HepG2 (cell line): ENCODE data around the gene RAB8A. TPM values are rescaled to one million over a fixed set of nuclear protein-coding genes. Genes with fewer than 3 reads are reported as not detected.

ENCODE experiments used
- ARNT2 ChIP-seq: sonication (generic); formaldehyde crosslinking; IDR thresholded peaks from 2 replicates; pipeline ENCODE4 v1.8.0; 2022; ENCODE audit warnings: mild to moderate bottlenecking, low read depth, missing genetic modification reagents, moderate library complexity
- CCDC6 ChIP-seq: sonication (generic); formaldehyde crosslinking; IDR thresholded peaks from 2 replicates; pipeline ENCODE4 v1.8.1; 2022; ENCODE audit warnings: mild to moderate bottlenecking, missing genetic modification reagents, moderate library complexity
- CENPT ChIP-seq: sonication (generic); formaldehyde crosslinking; IDR thresholded peaks from 2 replicates; pipeline ENCODE4 v1.8.0; 2022; ENCODE audit warnings: low read depth, mild to moderate bottlenecking, moderate library complexity, missing genetic modification reagents
- DMAP1 ChIP-seq: IDR thresholded peaks from 2 replicates; pipeline ENCODE4 v1.6.1; 2016
- EEA1 ChIP-seq: sonication (generic); formaldehyde crosslinking; IDR thresholded peaks from 2 replicates; pipeline ENCODE4 v1.5.1; 2020; ENCODE audit warnings: mild to moderate bottlenecking, missing genetic modification reagents, borderline replicate concordance
- EED ChIP-seq: sonication (generic); formaldehyde crosslinking; IDR thresholded peaks from 2 replicates; pipeline ENCODE4 v1.5.0; 2020; ENCODE audit warnings: mild to moderate bottlenecking, missing genetic modification reagents
- FOXA3 ChIP-seq: IDR thresholded peaks from 2 replicates; pipeline ENCODE4 v1.6.1; 2016; ENCODE audit warnings: missing genetic modification reagents, missing compliant biosample characterization
- GFI1 ChIP-seq: sonication (generic); formaldehyde crosslinking; IDR thresholded peaks from 2 replicates; pipeline ENCODE4 v1.5.0; 2020; ENCODE audit warnings: missing genetic modification reagents, mild to moderate bottlenecking, borderline replicate concordance
- KLF15 ChIP-seq: sonication (generic); formaldehyde crosslinking; IDR thresholded peaks from 2 replicates; pipeline ENCODE4 v1.8.1; 2023; ENCODE audit warnings: borderline replicate concordance, mild to moderate bottlenecking, inconsistent platforms, missing genetic modification reagents, mixed read lengths
- MAX ChIP-seq: IDR thresholded peaks from 2 replicates; pipeline ENCODE4 v1.6.1; 2012; ENCODE audit warnings: inconsistent platforms
- NR0B2 ChIP-seq: sonication (generic); formaldehyde crosslinking; IDR thresholded peaks from 2 replicates; pipeline ENCODE4 v1.4.0; 2020; ENCODE audit warnings: mild to moderate bottlenecking, missing genetic modification reagents
- PHF20 ChIP-seq: sonication (generic); formaldehyde crosslinking; IDR thresholded peaks from 2 replicates; pipeline ENCODE4 v1.5.0; 2020; ENCODE audit warnings: mild to moderate bottlenecking, missing genetic modification reagents
- POLR2A ChIP-seq, 2 experiments: IDR thresholded peaks; 2 replicates each; pipeline ENCODE4 v1.6.1; 2011; ENCODE audit warnings: low read depth in 2 of 2, low read length in 2 of 2, mild to moderate bottlenecking in 1 of 2, moderate library complexity in 1 of 2; ENCODE audit not compliant: insufficient read depth in 1 of 2
- RBFOX2 ChIP-seq: fragments of 200-400 bp; formaldehyde crosslinking; IDR thresholded peaks from 2 replicates; pipeline ENCODE4 v1.6.1; 2017; ENCODE audit warnings: low read depth, mild to moderate bottlenecking, low read length
- SP4 ChIP-seq: sonication (generic); formaldehyde crosslinking; IDR thresholded peaks from 2 replicates; pipeline ENCODE4 v1.8.1; 2023; ENCODE audit warnings: mild to moderate bottlenecking, missing genetic modification reagents
- TAF1 ChIP-seq: sonication (generic); formaldehyde crosslinking; IDR thresholded peaks from 2 replicates; pipeline ENCODE4 v1.4.0; 2020; ENCODE audit warnings: missing genetic modification reagents
- TFAP4 ChIP-seq: sonication (generic); IDR thresholded peaks from 2 replicates; pipeline ENCODE4 v1.6.1; 2016; ENCODE audit warnings: low read depth, borderline replicate concordance
- TOPORS ChIP-seq: sonication (generic); formaldehyde crosslinking; IDR thresholded peaks from 2 replicates; pipeline ENCODE4 v1.8.0; 2023; ENCODE audit warnings: mild to moderate bottlenecking, missing genetic modification reagents
- ZBTB42 ChIP-seq: sonication (generic); formaldehyde crosslinking; IDR thresholded peaks from 2 replicates; pipeline ENCODE4 v1.5.0; 2020; ENCODE audit warnings: mild to moderate bottlenecking, missing genetic modification reagents
- ZFY ChIP-seq: sonication (generic); formaldehyde crosslinking; IDR thresholded peaks from 2 replicates; pipeline ENCODE4 v1.4.0; 2020; ENCODE audit warnings: missing genetic modification reagents
- ZNF235 ChIP-seq: sonication (generic); formaldehyde crosslinking; IDR thresholded peaks from 2 replicates; pipeline ENCODE4 v1.8.1; 2023; ENCODE audit warnings: mild to moderate bottlenecking, missing genetic modification reagents, borderline replicate concordance
- ZNF367 ChIP-seq: sonication (generic); formaldehyde crosslinking; IDR thresholded peaks from 2 replicates; pipeline ENCODE4 v1.4.0; 2020; ENCODE audit warnings: missing genetic modification reagents, borderline replicate concordance
- ZNF546 ChIP-seq: sonication (generic); formaldehyde crosslinking; conservative IDR thresholded peaks from 2 replicates; pipeline ENCODE4 v1.8.1; 2023; ENCODE audit warnings: mild to moderate bottlenecking, missing genetic modification reagents
- ZNF777 ChIP-seq: sonication (generic); formaldehyde crosslinking; IDR thresholded peaks from 2 replicates; pipeline ENCODE4 v1.4.0; 2020; ENCODE audit warnings: missing genetic modification reagents
- ZSCAN9 ChIP-seq: IDR thresholded peaks from 2 replicates; pipeline ENCODE4 v1.6.1; 2016; ENCODE audit warnings: borderline replicate concordance
- polyA plus RNA-seq, 8 experiments: library from polyadenylated mRNA; depleted of rRNA in 3 of 8; stranded (reverse) in 7 of 8; unstranded in 1 of 8; fragments of >200 nt; fragmentation: Illumina TruSeq in 4 of 8; extraction: Trizol in 4 of 8; gene quantifications; 2 replicates each; pipeline versions ENCODE4 v1.2.1 to v1.2.3, GENCODE V29; 2011 to 2016; ENCODE audit warnings: low read depth in 4 of 8, missing spikeins in 1 of 8, mixed read lengths in 1 of 8; ENCODE audit not compliant: insufficient read depth in 1 of 8
- total RNA-seq, 5 experiments: library from RNA; depleted of rRNA; stranded (reverse); fragments of >200 nt; fragmentation: Illumina TruSeq; extraction: Trizol; gene quantifications; 2 replicates each; pipeline ENCODE4 v1.2.3, GENCODE V29; 2016; ENCODE audit warnings: low read depth in 1 of 5
- TF ChIP-seq, protein P1 (sequence below): sonication (generic); formaldehyde crosslinking; IDR thresholded peaks from 2 replicates; pipeline ENCODE4 v1.4.0; 2020; ENCODE audit warnings: missing genetic modification reagents
- TF ChIP-seq, protein P2 (sequence below): sonication (generic); formaldehyde crosslinking; IDR thresholded peaks from 2 replicates; pipeline ENCODE4 v1.5.1; 2020; ENCODE audit warnings: missing genetic modification reagents, mild to moderate bottlenecking, borderline replicate concordance

The RAB8A gene
- total and polyA plus RNA-seq, 2 of the 13 experiments (the other 11 are each of a cell fraction or from before 2014, with no cell fraction given) = 36.7 to 45.0 TPM

- TF ChIP-seq EED = no peak
- peak; percentile 74; the same call in 1 of the 2 replicates for TF ChIP-seq TFAP4
- TF ChIP-seq NR0B2 (CRISPR knock-in tag) = peak; percentile 75; the same call in 1 of the 2 replicates
- peak; percentile 60; the same call in 1 of the 2 replicates for TF ChIP-seq ZNF235 (CRISPR knock-in tag)
- TF ChIP-seq CENPT (CRISPR knock-in tag) = no peak
- TF ChIP-seq, protein P1, sequence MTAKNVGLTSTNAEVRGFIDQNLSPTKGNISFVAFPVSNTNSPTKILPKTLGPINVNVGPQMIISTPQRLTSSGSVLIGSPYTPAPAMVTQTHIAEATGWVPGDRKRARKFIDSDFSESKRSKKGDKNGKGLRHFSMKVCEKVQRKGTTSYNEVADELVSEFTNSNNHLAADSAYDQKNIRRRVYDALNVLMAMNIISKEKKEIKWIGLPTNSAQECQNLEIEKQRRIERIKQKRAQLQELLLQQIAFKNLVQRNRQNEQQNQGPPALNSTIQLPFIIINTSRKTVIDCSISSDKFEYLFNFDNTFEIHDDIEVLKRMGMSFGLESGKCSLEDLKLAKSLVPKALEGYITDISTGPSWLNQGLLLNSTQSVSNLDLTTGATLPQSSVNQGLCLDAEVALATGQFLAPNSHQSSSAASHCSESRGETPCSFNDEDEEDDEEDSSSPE (CRISPR knock-in tag) = 0 out of 2 replicates have a peak, but pooled peaks have one; percentile 35
- TF ChIP-seq MAX = peak; percentile 49; the same call in 1 of the 2 replicates
- TF ChIP-seq KLF15 (CRISPR knock-in tag) = no peak
- peak; percentile 60 for TF ChIP-seq TAF1 (CRISPR knock-in tag)
- TF ChIP-seq ARNT2 (CRISPR knock-in tag) = peak; percentile 67
- TF ChIP-seq, protein P2, sequence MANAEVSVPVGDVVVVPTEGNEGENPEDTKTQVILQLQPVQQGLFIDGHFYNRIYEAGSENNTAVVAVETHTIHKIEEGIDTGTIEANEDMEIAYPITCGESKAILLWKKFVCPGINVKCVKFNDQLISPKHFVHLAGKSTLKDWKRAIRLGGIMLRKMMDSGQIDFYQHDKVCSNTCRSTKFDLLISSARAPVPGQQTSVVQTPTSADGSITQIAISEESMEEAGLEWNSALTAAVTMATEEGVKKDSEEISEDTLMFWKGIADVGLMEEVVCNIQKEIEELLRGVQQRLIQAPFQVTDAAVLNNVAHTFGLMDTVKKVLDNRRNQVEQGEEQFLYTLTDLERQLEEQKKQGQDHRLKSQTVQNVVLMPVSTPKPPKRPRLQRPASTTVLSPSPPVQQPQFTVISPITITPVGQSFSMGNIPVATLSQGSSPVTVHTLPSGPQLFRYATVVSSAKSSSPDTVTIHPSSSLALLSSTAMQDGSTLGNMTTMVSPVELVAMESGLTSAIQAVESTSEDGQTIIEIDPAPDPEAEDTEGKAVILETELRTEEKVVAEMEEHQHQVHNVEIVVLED (CRISPR knock-in tag) = peak; percentile 53
- peak; percentile 56; the same call in 1 of the 2 replicates for TF ChIP-seq TOPORS (CRISPR knock-in tag)
- peak; percentile 54 to 75 for TF ChIP-seq POLR2A (IDR thresholded peaks at IDR 0.05; ENCODE audit: insufficient read depth in 1 of 2, low read depth in 2 of 2, low read length in 2 of 2)
- peak; percentile 98 for TF ChIP-seq ZBTB42 (CRISPR knock-in tag)
- no peak for TF ChIP-seq ZNF367 (CRISPR knock-in tag)
- peak; percentile 89 for TF ChIP-seq RBFOX2
- no peak for TF ChIP-seq EEA1 (CRISPR knock-in tag)
- TF ChIP-seq PHF20 (CRISPR knock-in tag) = peak; percentile 47; the same call in 1 of the 2 replicates
- 0 out of 2 replicates have a peak, but pooled peaks have one; percentile 29 for TF ChIP-seq GFI1
- peak; percentile 98 for TF ChIP-seq ZNF777 (CRISPR knock-in tag)
- no peak for TF ChIP-seq ZNF546 (CRISPR knock-in tag)
- TF ChIP-seq CCDC6 = peak; percentile 76
- 0 out of 2 replicates have a peak, but pooled peaks have one; percentile 41 for TF ChIP-seq SP4 (CRISPR knock-in tag)
- peak; percentile 11; the same call in 1 of the 2 replicates for TF ChIP-seq DMAP1 (CRISPR knock-in tag)
- TF ChIP-seq FOXA3 (CRISPR knock-in tag) = no peak
- TF ChIP-seq ZFY (CRISPR knock-in tag) = peak; percentile 72; the same call in 1 of the 2 replicates
- TF ChIP-seq ZSCAN9 (CRISPR knock-in tag) = 0 out of 2 replicates have a peak, but pooled peaks have one; percentile 1
Observed at GRCh38 chr19:16076154-16076957, 35.3 kb upstream of the RAB8A start, which contains the start of gene TPM4 (continued).
